GM23338 (cell line): ENCODE results near the gene SOS2.

Experiments
- EZH2phosphoT487 ChIP-seq: fragments of 200-600 bp; sonication (generic); IDR thresholded peaks from one replicate; pipeline ENCODE4 v1.8.1; 2018; ENCODE audit warnings: antibody characterized with exemption; ENCODE audit not compliant: unreplicated experiment
- POLR2AphosphoS5 ChIP-seq: IDR thresholded peaks from 2 replicates; pipeline ENCODE4 v1.6.1; 2016; ENCODE audit warnings: antibody characterized with exemption, low read depth
- TF ChIP-seq, protein P1 (sequence below), 2 experiments: fragments of 200-600 bp in 1 of 2; sonication (generic) in 1 of 2; conservative IDR thresholded peaks; 2 replicates each; pipeline versions ENCODE4 v1.5.1 to v1.6.1; 2016 to 2017; ENCODE audit warnings: antibody characterized with exemption in 2 of 2, low read depth in 2 of 2, mild to moderate bottlenecking in 2 of 2, moderate library complexity in 1 of 2

- TF ChIP-seq, protein P1, sequence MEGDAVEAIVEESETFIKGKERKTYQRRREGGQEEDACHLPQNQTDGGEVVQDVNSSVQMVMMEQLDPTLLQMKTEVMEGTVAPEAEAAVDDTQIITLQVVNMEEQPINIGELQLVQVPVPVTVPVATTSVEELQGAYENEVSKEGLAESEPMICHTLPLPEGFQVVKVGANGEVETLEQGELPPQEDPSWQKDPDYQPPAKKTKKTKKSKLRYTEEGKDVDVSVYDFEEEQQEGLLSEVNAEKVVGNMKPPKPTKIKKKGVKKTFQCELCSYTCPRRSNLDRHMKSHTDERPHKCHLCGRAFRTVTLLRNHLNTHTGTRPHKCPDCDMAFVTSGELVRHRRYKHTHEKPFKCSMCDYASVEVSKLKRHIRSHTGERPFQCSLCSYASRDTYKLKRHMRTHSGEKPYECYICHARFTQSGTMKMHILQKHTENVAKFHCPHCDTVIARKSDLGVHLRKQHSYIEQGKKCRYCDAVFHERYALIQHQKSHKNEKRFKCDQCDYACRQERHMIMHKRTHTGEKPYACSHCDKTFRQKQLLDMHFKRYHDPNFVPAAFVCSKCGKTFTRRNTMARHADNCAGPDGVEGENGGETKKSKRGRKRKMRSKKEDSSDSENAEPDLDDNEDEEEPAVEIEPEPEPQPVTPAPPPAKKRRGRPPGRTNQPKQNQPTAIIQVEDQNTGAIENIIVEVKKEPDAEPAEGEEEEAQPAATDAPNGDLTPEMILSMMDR (conservative IDR thresholded peaks at IDR 0.05; ENCODE audit: low read depth in 2 of 2), result no peak
- TF ChIP-seq POLR2AphosphoS5, result no peak
- TF ChIP-seq EZH2phosphoT487, result no peak
These were observed 3.1 kb downstream of the SOS2 start for GRCh38 chr14:50228313-50228712.
